Peyer's patch (tissue), 4 donors: Measurements from ENCODE around the gene GYPA. TPM values are rescaled to one million over a fixed set of nuclear protein-coding genes. Genes with fewer than 3 reads are reported as not detected.
"Not testable (repeated sequence)": the region's sequence is repeated elsewhere in the genome, so short reads cannot be mapped to it uniquely, and the experiment has no call there.

ENCODE experiments used
- DNase-seq, 3 donors: peaks; one replicate each; pipeline ENCODE4 v3.0.0-alpha.2; 2017 to 2019
- H3K27ac ChIP-seq, 4 donors: fragments of 200-600 bp; sonication (generic); one replicate each; pipeline ENCODE4 v1.5.1; 2016 to 2019
- H3K27me3 ChIP-seq, 2 donors: fragments of 200-600 bp; sonication (generic); one replicate each; pipeline ENCODE4 v1.5.1; 2019
- H3K36me3 ChIP-seq, 3 donors: fragments of 200-600 bp; sonication (generic); one replicate each; pipeline ENCODE4 v1.5.1; 2016 to 2019
- H3K4me1 ChIP-seq, 4 donors: fragments of 200-600 bp; sonication (generic); one replicate each; pipeline ENCODE4 v1.5.1; 2016 to 2019
- H3K4me3 ChIP-seq, 4 donors: fragments of 200-600 bp; sonication (generic); 1 replicate in 3 of 4; 2 replicates in 1 of 4; pipeline ENCODE4 v1.5.1; 2016 to 2019; ENCODE audit warnings: mild to moderate bottlenecking in 1 of 4
- H3K9me3 ChIP-seq, 4 donors: fragments of 200-600 bp; sonication (generic); one replicate each; pipeline ENCODE4 v1.5.1; 2016 to 2019; ENCODE audit warnings: mild to moderate bottlenecking in 1 of 4
- POLR2A ChIP-seq, 2 donors: fragments of 450-650 bp; IDR thresholded peaks; one replicate each; pipeline ENCODE4 v1.5.1; 2017; ENCODE audit warnings: antibody characterized with exemption in 2 of 2, mild to moderate bottlenecking in 2 of 2, moderate library complexity in 2 of 2
- total RNA-seq, 4 donors: library from RNA; depleted of rRNA; stranded (reverse); fragments of >200 nt; gene quantifications; one replicate each; pipeline ENCODE4 v1.1.0, GENCODE V29; 2016
- TF ChIP-seq, protein P1 (sequence below), 6 experiments: fragments of 450-650 bp in 4 of 6; fragments of 200-600 bp in 2 of 6; sonication (generic) in 1 of 6; IDR thresholded peaks; one replicate each; pipeline ENCODE4 v1.5.1; 2017 to 2019; ENCODE audit warnings: antibody characterized with exemption in 6 of 6, mild to moderate bottlenecking in 3 of 6, moderate library complexity in 1 of 6

The GYPA gene
- total RNA-seq, 4 donors from 2014 or later = not detected

DNA sequence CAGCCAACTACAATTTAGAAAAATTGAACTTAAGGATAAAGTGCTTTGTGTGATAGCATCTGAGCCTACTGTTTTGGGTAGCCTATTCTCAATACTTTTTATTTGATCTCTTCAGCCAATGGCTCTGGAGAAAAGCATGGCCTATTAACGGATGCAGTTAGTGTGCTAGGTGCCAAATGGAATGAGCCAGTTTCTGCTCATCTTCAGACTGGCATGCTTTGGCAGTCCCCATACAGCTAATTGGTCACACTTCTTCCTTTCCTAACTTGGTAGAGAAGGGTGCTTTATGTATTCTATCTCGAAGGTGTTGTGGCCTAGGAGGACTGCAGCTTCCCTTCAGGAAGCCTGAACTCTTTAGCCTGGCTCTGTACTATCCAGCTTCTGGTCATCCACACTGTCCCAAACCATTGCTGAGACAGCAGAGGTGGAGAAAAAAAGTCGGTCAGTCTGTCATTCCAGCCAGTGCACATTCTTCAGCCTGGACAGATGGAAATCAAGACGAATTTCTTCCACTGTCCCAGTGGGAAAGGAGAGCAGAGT lies 11.1 kb downstream of the GYPA start:
- not testable (repeated sequence) for H3K27me3 ChIP-seq, H3K4me1 ChIP-seq, H3K27ac ChIP-seq, H3K36me3 ChIP-seq, H3K4me3 ChIP-seq, DNase-seq, H3K9me3 ChIP-seq

DNA sequence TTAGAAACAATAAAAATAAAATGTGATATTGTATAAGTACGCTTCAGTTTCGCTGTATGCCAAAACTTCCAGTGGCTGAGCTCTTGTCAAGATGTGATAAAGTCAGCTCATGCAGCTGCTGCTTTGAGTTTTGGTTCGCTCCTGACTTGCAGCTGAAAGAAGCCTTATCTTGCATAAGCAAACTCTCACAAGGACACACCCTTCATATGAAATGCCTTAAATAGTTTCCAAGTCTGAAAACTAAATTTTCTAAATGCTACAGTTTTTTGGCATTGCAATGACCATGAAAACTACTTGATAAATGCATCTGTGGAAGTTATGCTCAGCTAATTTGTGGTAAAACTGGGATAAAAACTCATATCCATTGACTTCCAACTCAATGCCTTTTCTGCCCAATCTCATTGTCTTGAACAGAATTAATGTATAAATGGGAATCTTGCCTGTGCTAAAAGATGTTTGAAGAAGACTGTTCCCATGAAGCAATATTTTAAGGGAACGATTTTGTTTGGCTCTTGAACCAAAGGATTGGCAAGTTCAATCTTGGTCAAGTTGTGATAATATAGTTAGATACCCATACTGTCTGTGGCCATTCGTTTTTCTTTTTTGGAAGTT lies 11.7 kb downstream of the GYPA start:
- H3K4me3 ChIP-seq, H3K27ac ChIP-seq, H3K27me3 ChIP-seq, H3K9me3 ChIP-seq, H3K4me1 ChIP-seq, DNase-seq, H3K36me3 ChIP-seq: not testable (repeated sequence)

DNA sequence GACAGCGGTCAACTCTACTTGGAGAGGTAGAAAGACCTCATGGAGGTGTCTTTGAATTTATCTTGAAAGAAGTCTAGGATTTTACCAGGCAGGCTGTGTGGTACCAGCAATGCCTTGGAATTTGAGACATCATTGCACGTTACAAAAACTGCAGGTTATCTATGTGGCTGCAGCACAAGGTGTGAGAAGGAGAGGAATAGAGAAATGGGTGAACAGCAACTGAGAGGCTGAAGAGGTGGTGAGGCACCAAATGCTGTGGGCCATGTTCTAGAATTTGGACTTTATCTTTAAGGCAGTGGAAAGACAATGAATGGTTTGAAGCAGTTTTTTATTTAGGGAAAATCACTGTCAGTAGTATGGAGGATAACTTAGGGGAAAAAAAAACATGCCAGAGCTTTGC lies 15.4 kb downstream of the GYPA start:
- not testable (repeated sequence) for H3K27me3 ChIP-seq, H3K27ac ChIP-seq, H3K36me3 ChIP-seq, DNase-seq, H3K9me3 ChIP-seq, H3K4me1 ChIP-seq, H3K4me3 ChIP-seq

DNA sequence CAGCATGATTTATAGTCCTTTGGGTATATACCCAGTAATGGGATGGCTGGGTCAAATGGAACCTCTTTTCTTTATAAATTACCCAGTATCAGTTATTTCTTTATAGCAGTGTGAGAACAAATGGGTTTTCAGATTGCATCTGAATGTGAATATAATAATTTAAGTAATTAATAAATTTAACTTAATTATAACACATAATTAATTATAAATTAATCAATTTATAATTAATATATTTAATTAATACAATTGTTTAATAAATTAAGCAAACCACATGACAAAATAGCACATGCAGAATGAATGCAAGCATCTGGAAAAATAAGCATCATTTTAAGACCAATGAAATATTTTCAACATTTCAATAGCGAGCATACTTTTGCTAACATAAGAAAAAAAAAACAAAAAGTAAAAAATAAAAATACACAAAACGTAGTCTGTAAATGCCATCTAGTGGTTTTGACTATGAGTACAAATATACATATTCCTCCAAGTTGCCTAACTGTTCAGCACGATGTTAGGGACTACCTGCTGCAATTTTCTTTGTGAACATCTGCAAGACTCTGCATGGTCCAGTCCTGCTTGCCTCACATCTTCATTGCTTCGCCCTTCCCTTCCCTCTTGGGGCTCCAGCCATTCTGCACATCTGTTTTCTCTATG lies 16.4 kb downstream of the GYPA start:
- H3K27me3 ChIP-seq, DNase-seq, H3K9me3 ChIP-seq, H3K4me1 ChIP-seq, H3K36me3 ChIP-seq, H3K4me3 ChIP-seq, H3K27ac ChIP-seq: not testable (repeated sequence)

DNA sequence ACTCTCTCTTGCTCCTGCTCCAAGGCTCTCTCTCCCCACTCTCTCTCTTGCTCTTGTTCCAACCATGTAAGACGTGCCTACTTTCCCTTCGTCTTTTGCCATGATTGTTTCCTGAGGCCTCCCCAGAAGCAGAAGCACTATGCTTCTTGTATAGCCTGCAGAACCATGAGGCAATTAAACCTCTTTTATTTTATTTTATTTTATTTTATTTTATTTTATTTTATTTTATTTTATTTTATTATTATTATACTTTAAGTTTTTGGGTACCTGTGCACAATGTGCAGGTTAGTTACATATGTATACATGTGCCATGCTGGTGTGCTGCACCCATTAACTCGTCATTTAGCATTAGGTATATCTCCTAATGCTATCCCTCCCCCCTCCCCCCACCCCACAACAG lies 17.2 kb downstream of the GYPA start:
- DNase-seq, H3K27ac ChIP-seq: not testable (repeated sequence)

DNA sequence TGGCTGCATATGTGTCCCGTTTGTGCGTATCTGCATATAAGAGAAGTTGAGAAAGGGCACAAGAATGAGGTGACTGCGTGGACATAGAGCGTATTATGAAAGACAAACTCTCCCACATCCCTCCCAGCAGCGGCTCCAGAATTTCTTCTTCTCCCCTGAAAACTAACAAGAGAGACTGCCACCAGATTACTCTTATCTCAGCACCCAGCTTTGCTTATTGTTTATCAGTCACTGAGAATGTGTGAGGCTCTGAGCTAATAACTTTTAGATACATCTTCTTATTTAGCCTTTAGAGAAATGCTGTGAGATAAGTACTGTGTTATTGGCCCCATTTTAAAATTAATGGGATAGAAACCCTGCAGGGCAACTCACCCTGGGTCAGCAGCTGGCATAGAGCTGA lies 20.8 kb downstream of the GYPA start:
- H3K4me3 ChIP-seq, H3K27me3 ChIP-seq, H3K9me3 ChIP-seq, H3K36me3 ChIP-seq, H3K4me1 ChIP-seq, DNase-seq, H3K27ac ChIP-seq: not testable (repeated sequence)

More for the DNA sequence above, 17.2 kb downstream of the GYPA start:
- not testable (repeated sequence) for H3K4me1 ChIP-seq, H3K9me3 ChIP-seq, H3K36me3 ChIP-seq, H3K4me3 ChIP-seq, H3K27me3 ChIP-seq

DNA sequence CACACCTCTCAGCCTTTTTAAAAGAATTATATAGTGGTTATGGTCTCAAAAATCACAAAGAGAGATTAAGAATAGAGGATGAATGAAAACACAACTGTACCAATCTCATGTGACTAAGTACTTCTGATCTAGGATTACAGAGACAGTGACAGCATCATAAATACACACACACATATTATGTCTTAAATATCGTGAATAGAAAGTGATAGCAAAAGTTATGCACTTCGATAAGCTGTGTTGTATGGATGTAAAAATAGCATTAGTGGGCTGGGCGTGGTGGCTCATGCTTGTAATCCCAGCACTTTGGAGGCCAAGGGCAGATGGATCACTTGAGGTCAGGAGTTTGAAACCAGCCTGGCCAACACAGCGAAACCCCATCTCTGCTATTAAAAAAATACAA lies 25.0 kb downstream of the GYPA start:
- Histone ChIP-seq H3K36me3 (no peaks in the 10 kb centered on the region), H3K27me3 (no peaks in the 10 kb centered on the region), H3K9me3 (no peaks in the 10 kb centered on the region), H3K4me3 (no peak overlapping the region), H3K27ac (no peak overlapping the region), H3K4me1 (no peaks in the 10 kb centered on the region)
- TF ChIP-seq, protein P1, sequence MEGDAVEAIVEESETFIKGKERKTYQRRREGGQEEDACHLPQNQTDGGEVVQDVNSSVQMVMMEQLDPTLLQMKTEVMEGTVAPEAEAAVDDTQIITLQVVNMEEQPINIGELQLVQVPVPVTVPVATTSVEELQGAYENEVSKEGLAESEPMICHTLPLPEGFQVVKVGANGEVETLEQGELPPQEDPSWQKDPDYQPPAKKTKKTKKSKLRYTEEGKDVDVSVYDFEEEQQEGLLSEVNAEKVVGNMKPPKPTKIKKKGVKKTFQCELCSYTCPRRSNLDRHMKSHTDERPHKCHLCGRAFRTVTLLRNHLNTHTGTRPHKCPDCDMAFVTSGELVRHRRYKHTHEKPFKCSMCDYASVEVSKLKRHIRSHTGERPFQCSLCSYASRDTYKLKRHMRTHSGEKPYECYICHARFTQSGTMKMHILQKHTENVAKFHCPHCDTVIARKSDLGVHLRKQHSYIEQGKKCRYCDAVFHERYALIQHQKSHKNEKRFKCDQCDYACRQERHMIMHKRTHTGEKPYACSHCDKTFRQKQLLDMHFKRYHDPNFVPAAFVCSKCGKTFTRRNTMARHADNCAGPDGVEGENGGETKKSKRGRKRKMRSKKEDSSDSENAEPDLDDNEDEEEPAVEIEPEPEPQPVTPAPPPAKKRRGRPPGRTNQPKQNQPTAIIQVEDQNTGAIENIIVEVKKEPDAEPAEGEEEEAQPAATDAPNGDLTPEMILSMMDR (IDR thresholded peaks at IDR 0.05) = no peak
- no peak for TF ChIP-seq POLR2A (IDR thresholded peaks at IDR 0.05)
- DNase-seq = no peak

DNA sequence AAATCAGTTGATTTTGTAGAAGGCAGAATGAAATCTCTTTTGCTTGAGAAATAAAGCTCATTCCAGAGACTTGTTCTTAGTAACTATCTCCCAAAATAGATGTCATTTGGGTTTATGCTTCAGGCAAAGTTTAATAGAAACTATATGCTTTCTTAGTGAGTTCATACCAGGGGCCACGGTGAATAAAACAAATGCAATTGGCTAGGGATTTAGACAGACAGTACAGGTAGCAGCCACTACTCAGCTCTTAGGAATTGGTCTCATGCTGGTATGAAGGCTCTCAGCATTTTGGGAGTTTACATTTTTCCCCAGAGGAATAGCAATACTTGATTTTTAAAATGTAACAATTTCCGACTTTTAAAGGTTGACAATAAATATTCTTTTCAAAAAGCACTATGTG lies 27.0 kb downstream of the GYPA start:
- H3K27me3 ChIP-seq = no peaks in the 10 kb centered on the region
- DNase-seq = no peak
- H3K36me3 ChIP-seq = no peaks in the 10 kb centered on the region
- H3K4me3 ChIP-seq = no peak overlapping the region
- no peaks in the 10 kb centered on the region for H3K4me1 ChIP-seq
- TF ChIP-seq, protein P1 (IDR thresholded peaks at IDR 0.05) = no peak
- TF ChIP-seq POLR2A (IDR thresholded peaks at IDR 0.05) = no peak
- no peaks in the 10 kb centered on the region for H3K9me3 ChIP-seq
- H3K27ac ChIP-seq = no peak overlapping the region

DNA sequence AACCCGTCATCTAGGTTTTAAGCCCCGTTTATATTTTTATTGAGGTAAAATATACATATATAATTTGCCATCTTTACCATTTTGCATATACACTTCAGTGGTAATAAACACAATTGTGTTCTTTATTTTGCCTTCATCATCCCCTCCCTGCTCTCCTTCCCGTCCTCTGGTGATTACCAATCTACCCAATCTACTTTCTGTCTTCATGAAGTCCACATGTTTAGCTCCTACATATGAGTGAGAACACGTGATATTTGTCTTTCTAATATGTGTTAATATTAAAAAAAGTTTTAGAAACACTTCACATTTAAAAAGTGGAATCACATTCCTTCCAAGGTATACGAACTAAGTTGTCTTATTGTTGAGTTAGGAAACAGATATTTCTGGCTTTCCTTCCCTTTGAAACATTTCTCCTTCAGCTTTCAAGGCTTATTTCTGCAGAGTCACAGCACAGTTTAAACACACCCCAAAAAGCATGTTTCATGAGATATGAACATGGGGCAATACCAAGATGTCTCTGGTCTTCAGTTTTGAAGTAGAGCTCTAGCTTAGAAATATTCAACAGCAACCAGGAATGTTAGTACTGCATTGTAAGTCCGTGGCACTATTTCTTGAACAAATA lies 35.9 kb downstream of the GYPA start:
- no peak overlapping the region for H3K4me3 ChIP-seq
- no peak for DNase-seq
- H3K9me3 ChIP-seq = no peaks in the 10 kb centered on the region
- TF ChIP-seq POLR2A (IDR thresholded peaks at IDR 0.05) = no peak
- TF ChIP-seq, protein P1 (IDR thresholded peaks at IDR 0.05) = no peak
- H3K36me3 ChIP-seq = no peaks in the 10 kb centered on the region
- no peak overlapping the region for H3K27ac ChIP-seq
- H3K27me3 ChIP-seq = no peaks in the 10 kb centered on the region
- H3K4me1 ChIP-seq = no peaks in the 10 kb centered on the region

DNA sequence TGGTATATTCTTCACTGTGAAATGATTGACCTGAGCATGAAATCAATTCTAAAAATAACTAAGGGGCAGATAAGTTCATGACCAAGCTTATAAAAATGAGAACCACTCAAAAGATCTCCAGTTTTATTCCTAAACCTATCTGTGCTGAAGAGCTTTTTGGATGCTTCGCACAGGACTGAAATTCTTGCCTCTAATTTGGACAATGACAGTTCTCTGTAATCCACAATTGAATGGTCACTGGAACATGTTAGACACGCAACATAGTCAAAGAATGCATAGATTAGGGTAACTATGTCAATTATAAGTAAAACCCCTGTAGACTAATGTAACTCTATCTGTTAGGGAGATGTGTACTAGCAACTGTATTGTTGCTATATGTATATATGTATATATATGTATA lies 42.7 kb downstream of the GYPA start:
- H3K27ac ChIP-seq, H3K4me3 ChIP-seq, DNase-seq, H3K27me3 ChIP-seq, H3K4me1 ChIP-seq, H3K9me3 ChIP-seq, H3K36me3 ChIP-seq: not testable (repeated sequence)

DNA sequence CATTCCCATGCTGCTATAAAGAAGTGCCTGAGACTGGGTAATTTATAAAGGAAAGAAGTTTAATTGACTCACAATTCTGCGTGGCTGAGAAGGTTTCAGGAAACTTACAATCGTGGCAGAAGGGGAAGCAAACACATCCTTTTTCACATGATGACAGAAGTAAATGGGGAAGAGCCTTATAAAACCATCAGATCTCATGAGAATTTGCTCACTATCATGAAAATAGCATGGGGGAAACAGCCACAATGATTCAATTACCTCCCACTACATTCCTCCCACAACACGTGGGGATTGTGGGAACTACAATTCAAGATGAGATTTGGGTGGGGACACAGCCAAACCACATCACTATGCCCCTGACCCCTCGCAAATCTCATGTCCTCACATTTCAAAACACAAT lies 46.5 kb downstream of the GYPA start:
- H3K36me3 ChIP-seq, DNase-seq: not testable (repeated sequence)

DNA sequence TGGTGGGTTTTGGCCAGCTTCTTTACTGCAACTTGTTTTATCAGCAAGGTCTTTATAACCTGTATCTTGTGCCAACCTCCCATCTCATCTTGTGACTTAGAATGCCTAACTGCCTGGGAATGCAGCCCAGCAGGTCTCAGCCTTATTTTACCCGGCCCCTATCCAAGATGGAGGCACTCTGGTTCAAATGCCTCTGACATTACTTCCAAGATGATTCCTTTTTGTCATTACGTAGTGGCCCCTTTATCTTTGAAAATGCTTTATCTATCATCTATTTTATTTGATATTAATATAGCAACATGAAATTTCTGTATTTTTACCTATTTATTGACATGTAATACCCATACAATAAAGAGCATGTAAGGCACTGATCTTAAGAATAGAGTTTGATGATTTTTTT lies 49.3 kb downstream of the GYPA start:
- not testable (repeated sequence) for H3K27me3 ChIP-seq, H3K4me1 ChIP-seq

More for the DNA sequence above, 46.5 kb downstream of the GYPA start:
- H3K27me3 ChIP-seq, H3K9me3 ChIP-seq, H3K27ac ChIP-seq, H3K4me3 ChIP-seq, H3K4me1 ChIP-seq: not testable (repeated sequence)

More for the DNA sequence above, 49.3 kb downstream of the GYPA start:
- H3K9me3 ChIP-seq, H3K27ac ChIP-seq, DNase-seq, H3K4me3 ChIP-seq, H3K36me3 ChIP-seq: not testable (repeated sequence)
